ENCODE results near the gene CAST.

The CAST gene

GRCh38 chr5:96683392-96683791, 21.2 kb downstream of the CAST start:
- no peak for TF ChIP-seq CTCF (IDR thresholded peaks at IDR 0.05; ENCODE audit: borderline replicate concordance, insufficient read depth, low read depth, low read length)
- H3K4me3 ChIP-seq (ENCODE audit: low read depth, low read length), result no peak overlapping the region

GRCh38 chr5:96683810-96684209, 21.6 kb downstream of the CAST start:
- H3K4me3 ChIP-seq (ENCODE audit: low read depth, low read length), result no peak overlapping the region
- TF ChIP-seq CTCF (IDR thresholded peaks at IDR 0.05; ENCODE audit: borderline replicate concordance, insufficient read depth, low read depth, low read length), result no peak

GRCh38 chr5:96687080-96687479, 24.9 kb downstream of the CAST start:
- TF ChIP-seq CTCF (IDR thresholded peaks at IDR 0.05; ENCODE audit: borderline replicate concordance, insufficient read depth, low read depth, low read length), result no peak
- no peak overlapping the region for H3K4me3 ChIP-seq (ENCODE audit: low read depth, low read length)

DNA sequence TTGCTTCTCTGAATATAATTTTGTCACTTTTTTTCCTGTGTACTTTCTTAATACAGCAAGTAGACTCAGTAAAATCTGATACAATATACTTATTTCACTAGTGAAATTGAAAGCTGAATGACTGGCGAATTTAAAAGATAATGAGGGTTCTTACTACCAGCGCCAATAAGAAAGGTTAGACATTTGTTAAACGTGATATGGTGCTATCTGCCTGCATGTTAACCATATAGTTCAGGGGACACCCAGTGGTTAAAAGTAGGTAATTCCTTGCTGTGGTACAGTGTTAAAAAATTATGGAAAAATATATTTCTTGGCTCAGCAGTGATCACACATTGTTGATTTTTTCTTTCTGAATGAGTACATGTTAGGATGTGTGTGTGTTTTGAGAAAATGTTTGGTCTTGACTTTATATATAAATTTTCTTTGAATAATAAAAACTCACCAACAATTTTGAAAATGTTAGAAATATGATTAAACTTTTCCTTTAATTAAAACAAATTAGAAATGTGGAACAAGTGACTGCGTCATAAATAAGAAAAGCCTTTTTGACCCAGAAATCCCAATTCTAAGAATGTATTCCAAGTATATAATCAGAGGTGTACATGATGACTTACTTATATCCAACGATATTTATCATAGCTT, 25.8 kb downstream of the CAST start:
- no peak overlapping the region for H3K4me3 ChIP-seq (ENCODE audit: low read depth, low read length)
- 0 out of 2 replicates have a peak, but pooled peaks have one; percentile 24 for TF ChIP-seq CTCF (IDR thresholded peaks at IDR 0.05; ENCODE audit: borderline replicate concordance, insufficient read depth, low read depth, low read length)

- TF ChIP-seq CTCF (IDR thresholded peaks at IDR 0.05; ENCODE audit: borderline replicate concordance, insufficient read depth, low read depth, low read length), result no peak
- no peak overlapping the region for H3K4me3 ChIP-seq (ENCODE audit: low read depth, low read length)
Measured at GRCh38 chr5:96690861-96691260, 28.7 kb downstream of the CAST start.

DNA sequence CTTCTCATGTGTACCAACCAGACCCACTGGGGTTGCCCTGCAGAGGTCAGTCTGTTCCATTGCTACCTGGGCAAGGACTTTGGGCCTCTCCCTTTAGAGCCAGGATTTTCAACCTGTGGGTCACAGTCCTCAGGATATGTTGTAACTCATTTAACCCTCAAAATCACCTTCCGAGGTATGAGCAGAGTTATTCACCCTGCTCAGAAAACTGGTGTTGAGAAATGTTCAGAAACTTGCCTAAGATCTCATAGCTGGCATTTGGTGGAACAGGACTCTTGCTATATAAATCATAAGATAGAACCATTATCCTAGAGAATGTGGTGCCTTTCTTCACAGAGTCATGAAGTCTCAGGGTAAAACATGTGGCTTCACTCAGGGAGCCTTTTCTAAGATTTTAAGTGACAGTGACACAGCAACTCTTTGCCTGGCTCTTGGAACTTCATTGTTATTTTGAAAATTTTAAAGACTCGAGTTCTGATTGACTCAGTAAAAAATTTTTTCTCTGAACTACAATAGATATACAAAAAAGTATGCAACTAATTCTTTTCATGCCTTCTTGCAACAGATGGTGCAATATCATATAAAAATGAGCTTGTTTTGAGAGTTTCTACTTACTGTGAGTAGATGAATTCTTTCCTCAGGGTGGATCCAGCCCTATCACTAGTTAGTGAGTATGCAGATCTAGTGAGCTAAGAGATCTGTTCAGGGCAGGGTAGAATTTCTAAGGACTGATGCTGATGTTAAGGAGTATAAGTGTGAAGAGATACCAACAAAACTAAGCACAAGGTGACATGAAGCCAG, 29.5 kb downstream of the CAST start:
- TF ChIP-seq CTCF (IDR thresholded peaks at IDR 0.05; ENCODE audit: borderline replicate concordance, insufficient read depth, low read depth, low read length), result no peak
- H3K4me3 ChIP-seq (ENCODE audit: low read depth, low read length), result no peak overlapping the region

DNA sequence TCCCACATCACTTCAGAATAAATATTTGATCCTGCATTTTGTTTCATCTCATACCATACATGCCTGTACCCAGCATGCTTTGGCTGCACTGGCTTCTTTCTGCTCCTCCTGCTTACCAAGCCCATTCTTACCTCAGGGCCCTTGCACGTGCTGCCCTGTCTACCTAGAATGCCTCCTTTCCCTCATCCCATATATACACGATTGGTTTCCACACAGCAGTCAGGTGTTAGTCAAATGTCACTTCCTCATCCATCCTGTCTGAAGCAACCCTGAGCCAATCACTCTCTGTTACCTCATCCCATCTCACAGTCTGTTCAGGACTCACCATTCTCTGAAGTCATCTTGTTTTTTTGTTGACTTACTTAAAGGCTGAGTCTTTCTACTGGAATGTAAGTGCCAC, 30.3 kb downstream of the CAST start:
- no peak for TF ChIP-seq CTCF (IDR thresholded peaks at IDR 0.05; ENCODE audit: borderline replicate concordance, insufficient read depth, low read depth, low read length)
- no peak overlapping the region for H3K4me3 ChIP-seq (ENCODE audit: low read depth, low read length)
